ENCODE data around the gene DCLK2.

The DCLK2 gene

GRCh38 chr4:150212485-150212884, 134.2 kb downstream of the DCLK2 start:
- no peak for DNase-seq

- DNase-seq = no peak
Observed at GRCh38 chr4:150212927-150213326, 134.7 kb downstream of the DCLK2 start.

DNA sequence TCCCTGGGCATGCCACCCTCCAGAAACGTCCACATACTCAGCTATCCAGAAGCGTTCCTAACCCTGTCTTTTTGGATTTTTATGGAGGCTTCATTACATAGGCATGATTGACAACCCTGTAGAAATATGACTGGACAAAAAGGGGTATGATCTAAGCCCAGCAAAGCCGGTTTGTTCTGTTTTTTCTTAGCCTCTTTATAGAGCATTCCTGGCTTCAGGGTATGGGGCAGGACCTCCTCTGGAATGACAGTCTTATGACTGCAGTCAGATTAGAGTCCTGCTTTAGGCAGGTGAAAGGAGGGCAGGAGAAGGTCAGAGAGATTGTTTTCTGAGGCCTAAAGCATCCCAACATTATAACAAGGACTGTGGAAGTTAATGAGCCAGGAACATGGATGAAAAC, 137.4 kb downstream of the DCLK2 start:
- no peak for DNase-seq

GRCh38 chr4:150216726-150217125, 138.5 kb downstream of the DCLK2 start:
- DNase-seq = peak; percentile 80

DNA sequence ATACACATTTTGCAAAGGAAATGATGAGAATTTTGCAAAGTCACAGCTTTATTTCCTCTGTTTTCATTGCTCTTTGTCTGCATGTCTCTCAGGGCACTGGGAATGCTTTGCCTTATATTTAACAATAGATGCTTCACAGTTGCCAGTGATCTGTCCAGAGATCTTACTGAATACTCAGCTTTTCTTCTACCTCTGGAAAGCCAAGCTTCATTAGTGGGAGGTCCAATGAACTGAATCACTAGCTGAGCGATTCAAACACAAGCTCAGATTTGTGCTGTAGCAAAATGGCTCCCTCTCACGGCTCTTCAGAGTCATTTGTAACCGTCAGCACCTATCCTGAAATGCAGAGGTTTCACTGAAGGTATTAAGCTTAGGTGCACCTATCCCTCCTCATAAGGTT, 138.9 kb downstream of the DCLK2 start:
- DNase-seq = peak; percentile 69

DNA sequence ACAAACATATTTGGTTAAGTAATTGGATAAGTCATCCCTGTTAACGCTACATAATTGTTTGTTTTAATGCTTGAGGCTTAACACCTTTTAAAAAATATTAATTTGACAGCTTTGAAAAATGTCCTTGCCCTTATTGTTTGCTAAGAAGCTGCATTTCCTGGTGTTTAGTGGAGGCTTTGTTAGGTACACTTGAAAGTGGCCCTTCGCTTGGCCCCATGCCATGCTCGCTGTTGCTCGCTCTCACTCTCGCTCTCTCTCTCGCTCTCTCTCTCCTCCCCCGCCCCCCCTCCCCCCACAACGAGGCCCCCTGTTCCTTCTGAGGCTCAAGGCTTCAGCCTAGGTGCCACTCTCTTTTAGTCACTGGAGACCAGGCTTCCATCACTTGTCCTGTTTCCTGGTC, 139.6 kb downstream of the DCLK2 start:
- DNase-seq = peak; percentile 18

GRCh38 chr4:150218447-150218846, 140.2 kb downstream of the DCLK2 start:
- no peak for DNase-seq

DNA sequence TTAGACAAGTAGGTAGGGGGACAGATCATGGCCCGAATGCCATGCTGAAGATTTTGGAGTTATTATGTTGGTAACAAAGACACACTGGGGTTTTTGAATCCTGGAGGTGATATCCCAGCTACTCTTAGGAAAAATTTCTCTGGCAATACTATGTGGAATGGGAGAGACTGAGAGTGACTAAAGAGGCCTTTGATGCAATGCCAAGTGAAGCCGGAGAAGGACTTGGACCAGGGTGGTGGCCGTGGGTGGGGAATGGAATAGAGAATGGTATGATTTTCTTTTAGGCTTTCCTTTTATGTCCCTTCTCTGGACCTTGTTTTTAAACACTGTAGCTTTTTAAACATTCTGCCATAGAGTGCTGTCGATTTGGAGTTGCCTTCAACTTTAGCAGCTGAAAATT, 141.6 kb downstream of the DCLK2 start:
- DNase-seq = no peak

- no peak for DNase-seq
Observed at GRCh38 chr4:150224896-150225591, 146.8 kb downstream of the DCLK2 start.

- DNase-seq = no peak
Observed at GRCh38 chr4:150229520-150229919, 151.3 kb downstream of the DCLK2 start.

GRCh38 chr4:150230561-150230960, 152.3 kb downstream of the DCLK2 start:
- no peak for DNase-seq

GRCh38 chr4:150231107-150231770, 153.0 kb downstream of the DCLK2 start:
- no peak for DNase-seq

GRCh38 chr4:150232029-150232428, 153.8 kb downstream of the DCLK2 start:
- no peak for DNase-seq

- DNase-seq = no peak
Observed at GRCh38 chr4:150234246-150234645, 156.0 kb downstream of the DCLK2 start.

DNA sequence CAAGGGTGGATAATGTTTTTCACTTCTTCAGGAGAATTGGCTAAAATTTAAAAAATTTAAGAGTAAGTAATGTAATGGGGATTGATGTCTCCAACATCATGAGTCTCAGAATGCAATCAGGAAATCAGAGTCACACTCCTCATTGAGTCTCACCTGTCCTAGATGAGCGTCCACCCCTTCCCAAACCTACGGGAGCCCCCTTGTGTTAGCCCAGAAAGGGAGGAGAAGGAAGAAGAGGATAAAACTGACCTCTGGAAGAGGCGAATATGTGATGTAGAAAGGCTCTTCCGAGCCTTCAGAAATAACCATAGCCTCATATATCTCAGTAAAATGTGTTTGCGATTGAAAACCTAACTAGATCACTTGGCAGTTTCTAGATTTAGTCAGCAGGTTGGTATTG, 157.1 kb downstream of the DCLK2 start:
- no peak for DNase-seq

- DNase-seq = no peak
Observed at GRCh38 chr4:150235808-150236271, 157.6 kb downstream of the DCLK2 start.

GRCh38 chr4:150236626-150237025, 158.4 kb downstream of the DCLK2 start:
- no peak for DNase-seq

- DNase-seq = no peak
Observed at GRCh38 chr4:150237110-150237872, 159.0 kb downstream of the DCLK2 start.

- DNase-seq = no peak
Observed at GRCh38 chr4:150238591-150238990, 160.3 kb downstream of the DCLK2 start.

DNA sequence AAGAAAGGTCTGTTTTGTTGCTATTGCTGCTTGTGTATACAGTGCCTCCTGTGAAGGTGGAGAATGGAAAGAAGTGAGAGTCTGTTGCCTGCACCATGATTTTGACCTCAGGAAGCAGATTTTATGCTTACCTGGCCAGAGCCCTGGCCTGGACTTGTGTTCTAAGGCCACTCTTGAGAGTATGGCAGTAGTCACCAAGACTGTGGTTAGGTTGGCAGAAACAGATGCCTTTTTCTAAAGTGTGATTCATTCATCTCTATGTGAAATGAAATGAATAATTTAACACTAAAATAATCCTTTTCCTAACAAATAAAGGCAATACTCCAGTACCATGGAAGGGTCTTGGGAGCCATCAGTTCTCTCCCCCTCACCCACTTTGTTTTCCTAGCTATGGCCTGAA, 161.8 kb downstream of the DCLK2 start:
- DNase-seq = no peak

DNA sequence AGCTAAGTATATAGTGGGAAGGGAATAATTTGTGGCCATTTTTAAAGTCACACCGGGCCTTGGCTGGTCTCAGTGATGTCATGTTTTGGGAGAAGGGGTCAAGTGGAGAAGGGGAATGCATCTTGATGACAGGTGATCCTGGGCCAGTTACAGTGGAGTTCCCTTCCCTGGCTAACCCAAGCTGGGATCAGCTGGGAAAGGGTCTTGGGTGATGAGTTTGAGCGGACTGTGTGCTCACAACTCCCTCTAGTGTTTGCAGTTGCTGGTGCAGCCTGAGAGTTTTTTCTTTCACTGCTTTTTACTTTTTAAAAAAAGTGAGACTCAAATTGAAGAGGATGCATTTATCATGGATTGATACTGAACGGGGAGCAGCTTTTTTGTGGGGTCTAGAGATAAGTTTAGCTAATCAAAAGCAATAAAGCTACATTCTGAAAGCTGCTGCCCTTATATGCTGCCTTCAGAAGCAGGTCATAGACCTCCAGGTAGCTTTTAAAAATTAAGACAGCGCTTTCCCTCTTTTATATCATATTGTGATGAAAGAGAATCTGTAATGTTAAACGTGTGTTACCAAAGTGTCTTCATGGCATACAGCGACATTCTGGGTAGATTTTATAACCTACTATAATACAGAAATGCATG, 164.7 kb downstream of the DCLK2 start:
- DNase-seq = peak; percentile 47

- DNase-seq = no peak
Observed at GRCh38 chr4:150243932-150244331, 165.7 kb downstream of the DCLK2 start.

- no peak for DNase-seq
Observed at GRCh38 chr4:150244600-150244999, 166.4 kb downstream of the DCLK2 start.
